GM15510 (cell line): ENCODE measurements around the gene GRIN2C.

Experiments used
- POLR2A ChIP-seq: IDR thresholded peaks from 3 replicates; pipeline ENCODE4 v1.6.1; 2011; ENCODE audit warnings: borderline replicate concordance; ENCODE audit not compliant: insufficient read length; ENCODE audit errors: extremely low read depth

The GRIN2C gene

GRCh38 chr17:74831444-74832146 is 28.1 kb downstream of the GRIN2C start:
- no peak for TF ChIP-seq POLR2A

DNA sequence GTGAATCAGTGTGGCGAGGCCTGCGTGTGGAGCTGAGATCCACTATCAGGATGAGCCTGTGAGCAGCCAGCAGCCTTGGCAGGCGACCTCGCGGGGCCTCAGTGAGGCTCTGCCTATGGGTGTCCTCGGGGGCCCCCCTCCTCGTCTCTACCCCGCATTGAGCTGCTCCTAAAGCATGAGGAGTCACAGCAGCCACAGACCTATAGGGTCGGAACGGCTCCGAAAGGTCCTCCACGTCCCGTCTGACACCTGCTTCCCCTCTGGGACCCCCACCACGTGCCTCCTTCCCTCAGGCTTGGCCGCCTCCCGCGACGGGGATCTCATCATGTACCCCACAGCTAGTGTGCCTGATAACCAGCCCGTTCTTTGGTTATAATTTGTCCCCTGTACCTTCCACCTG is 28.8 kb downstream of the GRIN2C start:
- no peak for TF ChIP-seq POLR2A

- no peak for TF ChIP-seq POLR2A
Measured at GRCh38 chr17:74827800-74828199, 31.9 kb downstream of the GRIN2C start.

DNA sequence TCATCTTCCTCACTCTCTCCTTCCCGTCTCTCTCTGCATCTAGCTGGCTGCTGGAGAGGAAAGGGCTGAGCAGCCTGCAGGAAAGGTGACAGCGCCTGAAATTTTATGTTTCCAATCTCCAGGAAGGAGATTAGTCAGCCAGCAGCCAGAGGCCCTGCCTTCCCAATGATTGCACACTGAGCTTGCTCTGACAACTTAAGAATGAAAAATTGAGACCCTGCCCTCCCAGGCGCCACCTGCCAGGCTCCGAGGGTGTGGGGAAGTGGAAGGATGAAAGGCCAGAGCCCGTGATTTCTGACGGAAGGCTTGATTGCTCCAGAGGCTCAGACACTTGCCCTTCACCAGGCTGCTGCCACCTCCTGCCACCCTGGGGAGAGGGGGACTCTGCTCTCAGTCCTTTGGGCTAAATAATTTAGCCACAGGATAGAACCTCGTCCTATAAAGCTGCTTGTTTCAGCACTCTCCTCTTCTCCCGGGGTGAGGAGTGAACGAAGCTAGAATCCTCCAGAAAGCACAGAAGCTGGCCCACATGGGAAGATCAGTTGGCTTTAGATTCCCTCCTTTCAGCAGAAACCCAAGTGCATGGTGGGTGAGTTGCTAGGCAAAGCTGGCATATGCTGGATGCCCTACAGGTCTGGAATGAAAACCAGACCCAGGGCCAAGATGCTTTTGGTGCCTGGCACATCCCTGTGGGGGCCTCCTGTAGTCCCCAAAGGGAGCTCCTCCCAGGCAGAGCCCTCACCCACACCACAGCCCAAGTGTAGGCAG is 33.5 kb downstream of the GRIN2C start:
- no peak for TF ChIP-seq POLR2A

DNA sequence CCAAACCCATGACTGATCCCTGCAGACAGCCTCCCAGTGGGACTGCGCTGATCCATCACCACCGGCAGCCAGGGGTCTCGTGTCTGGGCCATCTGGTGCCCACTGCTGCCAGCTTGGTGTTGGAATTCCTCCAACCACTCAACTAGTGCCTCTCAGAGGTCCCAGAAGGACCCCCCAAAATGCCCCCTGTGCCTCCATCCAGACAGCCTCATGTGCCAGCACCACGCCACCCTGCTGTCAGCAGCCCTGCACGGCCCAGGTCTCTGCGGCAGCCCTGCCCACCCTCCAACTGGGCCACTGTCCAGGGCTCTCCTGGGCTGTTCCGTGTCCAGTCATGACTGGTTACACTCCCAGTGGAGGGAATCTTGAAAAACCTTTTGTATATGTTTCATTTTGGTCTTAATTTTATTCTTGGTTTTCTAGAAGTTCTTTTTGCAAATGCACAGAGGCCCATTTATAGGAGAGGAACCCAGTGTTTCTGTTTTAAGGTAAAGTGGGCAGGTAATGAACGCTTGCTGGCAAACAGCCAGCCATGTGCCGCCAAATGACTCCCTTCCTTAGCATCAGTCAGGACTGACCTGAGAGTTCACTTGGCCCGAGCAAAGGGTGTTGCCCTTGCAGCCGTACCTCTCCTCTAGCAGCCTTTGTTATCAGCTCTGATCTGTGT is 34.6 kb downstream of the GRIN2C start:
- no peak for TF ChIP-seq POLR2A

GRCh38 chr17:74822939-74823367 is 36.7 kb downstream of the GRIN2C start:
- no peak for TF ChIP-seq POLR2A

GRCh38 chr17:74822335-74822938 is 37.2 kb downstream of the GRIN2C start:
- no peak for TF ChIP-seq POLR2A

DNA sequence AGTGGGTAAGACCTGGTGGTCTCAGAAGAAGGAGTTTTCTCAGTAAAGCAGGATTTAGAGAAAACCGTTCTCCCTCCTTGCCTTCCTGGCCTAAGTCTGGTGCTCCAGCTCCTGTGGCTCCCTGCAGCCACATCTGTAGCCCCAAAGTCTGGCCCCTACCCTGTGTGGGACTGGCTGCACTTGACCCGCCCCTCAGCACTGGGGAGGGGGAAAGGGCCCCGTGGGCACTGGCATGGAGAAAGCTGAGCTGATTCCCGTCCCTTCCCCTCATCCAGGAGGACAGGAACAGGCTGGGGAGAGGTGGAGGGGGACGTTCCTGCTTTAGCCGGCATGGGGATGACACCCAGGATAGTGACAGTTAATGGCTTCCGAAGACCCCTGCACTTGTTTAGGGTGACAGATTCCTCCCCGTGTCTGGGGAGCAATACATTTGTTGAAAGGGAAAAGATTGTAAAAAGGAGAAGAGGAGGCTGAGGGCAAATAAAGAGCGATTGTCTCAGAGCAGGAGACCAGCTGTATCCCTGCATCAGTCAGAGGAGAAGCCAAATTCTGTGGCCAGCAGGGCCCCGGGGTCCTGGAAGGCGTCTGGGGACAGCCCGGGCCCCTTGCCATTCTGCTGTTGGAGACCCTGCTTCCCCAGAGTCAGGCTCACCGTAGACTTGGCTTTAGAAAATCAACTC is 37.9 kb downstream of the GRIN2C start:
- TF ChIP-seq POLR2A: no peak

GRCh38 chr17:74819801-74820436 is 39.8 kb downstream of the GRIN2C start:
- no peak for TF ChIP-seq POLR2A

DNA sequence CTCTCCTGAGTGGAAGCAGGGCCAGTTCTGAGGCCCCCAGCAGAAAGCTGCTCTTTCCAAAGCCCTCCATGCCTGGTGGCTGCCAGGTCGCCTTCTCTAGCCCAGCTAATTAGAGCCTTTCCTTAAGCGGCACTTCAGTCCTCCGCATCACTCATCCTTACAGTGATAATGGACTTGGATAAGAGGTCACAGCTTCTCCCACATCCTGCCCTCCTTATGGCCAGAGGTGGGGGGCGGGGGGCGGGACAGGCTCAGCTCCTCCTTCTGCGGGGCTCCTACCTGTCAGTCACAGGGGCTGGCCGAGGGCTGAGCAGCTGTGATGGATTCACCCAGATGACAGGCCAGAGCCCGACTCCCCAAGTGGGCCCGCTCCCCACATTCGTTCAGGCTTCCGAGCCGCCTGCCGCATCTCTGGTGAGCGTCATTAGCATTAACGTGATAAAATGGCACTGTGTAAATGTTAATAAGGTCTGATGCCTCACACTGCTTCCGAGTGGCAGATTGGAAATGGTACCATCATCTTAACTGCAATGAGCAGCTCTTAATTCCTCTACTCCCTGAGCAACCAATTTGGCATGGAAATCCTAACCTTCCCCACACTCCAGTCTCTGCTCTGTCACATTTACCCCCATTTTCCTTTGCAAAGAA is 41.3 kb downstream of the GRIN2C start:
- TF ChIP-seq POLR2A: no peak

DNA sequence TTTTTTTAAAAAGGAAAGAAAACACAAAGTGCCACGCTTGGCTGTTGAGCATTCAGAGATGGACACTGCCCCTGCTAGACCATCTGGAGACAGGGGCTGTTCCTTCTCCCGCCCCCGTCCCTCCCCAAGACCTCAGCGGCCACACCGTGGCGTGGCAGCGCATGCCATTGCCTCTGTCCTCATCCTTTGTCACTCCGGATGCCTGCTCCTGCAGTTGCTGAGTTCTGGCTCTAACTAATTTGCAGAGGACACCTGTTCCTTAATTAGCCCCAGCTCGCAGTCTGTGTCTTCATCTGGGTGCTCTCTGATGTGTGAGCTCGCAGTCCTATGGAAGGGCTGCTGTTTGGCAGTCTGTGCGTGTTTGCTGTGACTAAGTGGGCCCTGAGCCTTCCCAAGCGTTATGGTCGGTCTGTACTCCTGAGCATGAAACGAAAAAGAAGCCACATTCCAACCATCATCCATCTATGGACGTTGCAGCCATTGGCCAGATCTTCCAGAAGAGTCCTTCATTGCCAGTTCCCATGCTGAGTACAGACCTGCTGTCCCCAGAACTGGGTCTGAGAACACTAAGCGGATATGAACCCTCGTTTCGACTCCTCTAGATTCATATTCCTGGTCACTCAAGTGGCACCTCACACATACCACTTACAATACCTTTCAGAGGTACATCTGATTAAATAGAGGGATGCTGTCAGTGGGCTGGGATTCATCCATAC is 42.6 kb downstream of the GRIN2C start:
- TF ChIP-seq POLR2A: no peak

DNA sequence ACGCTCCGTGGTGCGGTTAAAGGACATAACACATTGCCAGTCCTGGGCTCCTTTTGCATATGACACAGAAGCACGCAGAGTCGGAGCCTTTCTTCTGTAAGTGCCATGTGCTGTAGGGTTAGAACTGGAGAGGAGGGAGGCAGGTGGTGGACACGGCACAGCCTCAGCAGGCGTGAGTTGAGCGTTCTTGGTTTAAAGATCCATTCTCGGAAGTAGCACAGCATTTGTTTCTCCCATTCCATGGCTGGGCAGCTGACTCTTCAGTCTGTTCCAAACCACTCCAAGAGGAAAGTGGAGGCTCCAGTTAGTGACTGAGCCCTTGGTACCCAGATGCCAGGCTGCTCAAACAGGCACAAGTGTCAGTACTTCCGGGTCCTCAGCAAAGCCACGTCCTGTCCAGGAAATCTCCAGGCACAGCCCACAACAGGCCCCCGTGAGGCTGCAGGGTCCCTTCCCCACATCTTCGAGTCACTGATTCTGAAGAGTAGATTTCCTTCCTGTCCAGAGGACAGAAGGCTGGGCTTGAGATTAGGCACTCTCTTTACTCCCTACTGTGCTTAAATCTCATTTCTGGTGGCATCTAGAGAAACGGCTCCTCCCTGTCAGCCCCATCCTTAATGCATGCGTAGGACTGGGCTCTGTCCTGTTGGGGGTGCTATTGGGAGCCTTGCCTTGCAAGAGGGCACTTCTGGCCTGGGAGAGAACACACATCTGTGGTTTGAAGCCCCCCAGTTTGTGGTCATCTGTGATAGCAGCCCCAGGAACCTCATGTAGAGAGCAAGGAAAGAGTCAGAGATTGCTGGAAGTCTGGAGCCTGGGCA is 43.9 kb downstream of the GRIN2C start:
- TF ChIP-seq POLR2A: no peak
